Measurements from ENCODE around the gene TTC39A. TPM values are rescaled to one million over a fixed set of nuclear protein-coding genes. Genes with fewer than 3 reads are reported as not detected.

The TTC39A gene
- total RNA-seq, 1 experiment from 2014 or later: 8.3 TPM

DNA sequence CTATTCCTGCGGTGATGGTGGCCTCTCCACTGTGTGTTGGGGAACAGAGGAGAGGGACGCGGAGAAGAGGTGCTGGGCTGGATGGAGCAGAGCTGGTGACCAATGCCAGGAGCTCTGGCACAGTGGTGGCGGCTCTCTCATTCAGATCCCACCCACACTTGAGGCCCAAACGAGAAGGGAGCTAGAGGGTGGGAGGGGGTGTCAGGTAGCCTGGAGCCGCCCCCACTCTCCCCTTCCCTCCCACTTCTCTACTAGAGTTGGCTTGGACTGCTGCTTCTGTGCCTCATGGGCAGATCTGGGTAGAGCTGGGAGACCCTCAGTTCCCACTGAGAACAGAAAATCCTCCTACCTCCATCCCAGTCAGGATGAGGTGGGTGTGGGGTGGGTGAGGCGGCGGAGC, 3.5 kb downstream of the TTC39A start:
- H3K4me1 ChIP-seq (ENCODE audit: control insufficient read depth, insufficient read depth, low read length): peaks cover 17% of the 10 kb centered on the region
- ChIA-PET POLR2A (no interaction called here), CTCF (interaction anchor here (0.6 kb wide), 1 partner anchor 27 kb away, joined by 3 read pairs; no protein-coding TSS in a partner anchor)
- no peaks in the 10 kb centered on the region for H3K27me3 ChIP-seq (ENCODE audit: control insufficient read depth, insufficient read depth, low read length)
- BruUV-seq (replicated peaks): no TSS peak
- H3K4me3 ChIP-seq (ENCODE audit: low read depth in 2 of 2, low read length in 2 of 2): no peak overlapping the region
- intact Hi-C loops (cut with micrococcal nuclease; ENCODE audit: unreplicated experiment) (no loop called here), in situ Hi-C loops (cut with HindIII; ENCODE audit: low pct_unique_long_range_greater_than_20kb, low sequenced_read_pairs) (no loop called here)
- ATAC-seq (no peak), DNase-seq (ENCODE audit: low read depth, low spot score) (no peak)
- no peaks in the 10 kb centered on the region for H3K9me3 ChIP-seq (ENCODE audit: control insufficient read depth, insufficient read depth, low read depth, low read length)
- no peak overlapping the region for H3K27ac ChIP-seq (ENCODE audit: low read length)
- no peaks in the 10 kb centered on the region for H3K36me3 ChIP-seq (ENCODE audit: control insufficient read depth, insufficient read depth, low read length)
- TF ChIP-seq SIN3A (IDR thresholded peaks at IDR 0.05; ENCODE audit: borderline replicate concordance, insufficient read depth, low read depth, low read length) (no peak), TCF7L2 (IDR thresholded peaks at IDR 0.05; ENCODE audit: low read depth, low read length) (no peak), POLR2AphosphoS5 (IDR thresholded peaks at IDR 0.05; ENCODE audit: low read depth, low read length) (no peak)
- TF ChIP-seq, protein P1, sequence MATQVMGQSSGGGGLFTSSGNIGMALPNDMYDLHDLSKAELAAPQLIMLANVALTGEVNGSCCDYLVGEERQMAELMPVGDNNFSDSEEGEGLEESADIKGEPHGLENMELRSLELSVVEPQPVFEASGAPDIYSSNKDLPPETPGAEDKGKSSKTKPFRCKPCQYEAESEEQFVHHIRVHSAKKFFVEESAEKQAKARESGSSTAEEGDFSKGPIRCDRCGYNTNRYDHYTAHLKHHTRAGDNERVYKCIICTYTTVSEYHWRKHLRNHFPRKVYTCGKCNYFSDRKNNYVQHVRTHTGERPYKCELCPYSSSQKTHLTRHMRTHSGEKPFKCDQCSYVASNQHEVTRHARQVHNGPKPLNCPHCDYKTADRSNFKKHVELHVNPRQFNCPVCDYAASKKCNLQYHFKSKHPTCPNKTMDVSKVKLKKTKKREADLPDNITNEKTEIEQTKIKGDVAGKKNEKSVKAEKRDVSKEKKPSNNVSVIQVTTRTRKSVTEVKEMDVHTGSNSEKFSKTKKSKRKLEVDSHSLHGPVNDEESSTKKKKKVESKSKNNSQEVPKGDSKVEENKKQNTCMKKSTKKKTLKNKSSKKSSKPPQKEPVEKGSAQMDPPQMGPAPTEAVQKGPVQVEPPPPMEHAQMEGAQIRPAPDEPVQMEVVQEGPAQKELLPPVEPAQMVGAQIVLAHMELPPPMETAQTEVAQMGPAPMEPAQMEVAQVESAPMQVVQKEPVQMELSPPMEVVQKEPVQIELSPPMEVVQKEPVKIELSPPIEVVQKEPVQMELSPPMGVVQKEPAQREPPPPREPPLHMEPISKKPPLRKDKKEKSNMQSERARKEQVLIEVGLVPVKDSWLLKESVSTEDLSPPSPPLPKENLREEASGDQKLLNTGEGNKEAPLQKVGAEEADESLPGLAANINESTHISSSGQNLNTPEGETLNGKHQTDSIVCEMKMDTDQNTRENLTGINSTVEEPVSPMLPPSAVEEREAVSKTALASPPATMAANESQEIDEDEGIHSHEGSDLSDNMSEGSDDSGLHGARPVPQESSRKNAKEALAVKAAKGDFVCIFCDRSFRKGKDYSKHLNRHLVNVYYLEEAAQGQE (IDR thresholded peaks at IDR 0.05; ENCODE audit: insufficient read depth in 1 of 2, low read depth in 2 of 2, low read length in 1 of 2): no peak
- TF ChIP-seq, protein P2, sequence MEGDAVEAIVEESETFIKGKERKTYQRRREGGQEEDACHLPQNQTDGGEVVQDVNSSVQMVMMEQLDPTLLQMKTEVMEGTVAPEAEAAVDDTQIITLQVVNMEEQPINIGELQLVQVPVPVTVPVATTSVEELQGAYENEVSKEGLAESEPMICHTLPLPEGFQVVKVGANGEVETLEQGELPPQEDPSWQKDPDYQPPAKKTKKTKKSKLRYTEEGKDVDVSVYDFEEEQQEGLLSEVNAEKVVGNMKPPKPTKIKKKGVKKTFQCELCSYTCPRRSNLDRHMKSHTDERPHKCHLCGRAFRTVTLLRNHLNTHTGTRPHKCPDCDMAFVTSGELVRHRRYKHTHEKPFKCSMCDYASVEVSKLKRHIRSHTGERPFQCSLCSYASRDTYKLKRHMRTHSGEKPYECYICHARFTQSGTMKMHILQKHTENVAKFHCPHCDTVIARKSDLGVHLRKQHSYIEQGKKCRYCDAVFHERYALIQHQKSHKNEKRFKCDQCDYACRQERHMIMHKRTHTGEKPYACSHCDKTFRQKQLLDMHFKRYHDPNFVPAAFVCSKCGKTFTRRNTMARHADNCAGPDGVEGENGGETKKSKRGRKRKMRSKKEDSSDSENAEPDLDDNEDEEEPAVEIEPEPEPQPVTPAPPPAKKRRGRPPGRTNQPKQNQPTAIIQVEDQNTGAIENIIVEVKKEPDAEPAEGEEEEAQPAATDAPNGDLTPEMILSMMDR (IDR thresholded peaks at IDR 0.05): no peak

DNA sequence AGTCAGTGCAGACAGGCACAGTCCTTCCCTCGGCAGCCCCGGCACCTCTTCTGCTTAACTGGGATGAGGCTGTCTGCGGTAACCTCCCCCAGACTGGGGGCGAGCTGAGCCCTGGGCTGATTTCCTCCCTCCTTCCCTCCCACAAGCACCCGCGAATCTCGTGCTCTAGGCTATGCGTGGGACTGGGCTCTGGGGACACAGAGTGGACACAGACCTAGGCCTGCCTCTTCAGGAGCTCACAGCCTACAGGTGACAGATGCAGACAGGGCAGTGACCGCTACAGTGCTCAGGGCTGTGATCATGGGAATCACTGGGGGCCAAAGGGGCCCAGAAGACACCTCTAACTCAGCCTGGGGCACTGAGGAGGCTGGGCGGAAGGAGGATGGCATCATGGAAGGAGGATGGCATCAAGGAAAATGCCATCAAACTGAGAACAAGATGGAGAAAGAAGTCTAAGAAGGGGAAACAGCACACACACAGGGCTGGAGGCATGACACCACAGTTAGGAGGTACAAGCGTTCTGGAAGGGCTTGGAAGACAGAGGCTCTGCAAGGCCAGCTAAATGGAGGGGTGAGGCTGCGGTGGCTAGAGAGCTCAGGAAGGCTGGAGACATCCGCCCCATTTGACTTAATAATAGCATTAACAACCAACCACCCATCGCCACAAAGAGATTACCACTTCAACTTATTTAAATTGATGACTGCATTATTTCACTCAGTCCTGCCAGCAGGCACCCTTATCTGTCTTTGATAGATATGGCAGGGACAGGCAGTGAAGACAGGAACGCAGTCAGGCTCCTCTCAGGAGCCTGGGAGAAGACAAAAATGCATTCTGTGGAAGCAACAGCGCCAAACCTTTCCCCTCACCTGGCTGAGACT, 4.2 kb downstream of the TTC39A start:
- ChIA-PET CTCF (interaction anchor here (0.5 kb wide), 1 partner anchor 29 kb away, joined by 3 read pairs; no protein-coding TSS in a partner anchor), POLR2A (no interaction called here)
- Histone ChIP-seq H3K4me1 (ENCODE audit: control insufficient read depth, insufficient read depth, low read length) (peaks cover 10% of the 10 kb centered on the region), H3K4me3 (ENCODE audit: low read depth in 2 of 2, low read length in 2 of 2) (no peak overlapping the region), H3K27me3 (ENCODE audit: control insufficient read depth, insufficient read depth, low read length) (no peaks in the 10 kb centered on the region), H3K9me3 (ENCODE audit: control insufficient read depth, insufficient read depth, low read depth, low read length) (no peaks in the 10 kb centered on the region), H3K36me3 (ENCODE audit: control insufficient read depth, insufficient read depth, low read length) (no peaks in the 10 kb centered on the region), H3K27ac (ENCODE audit: low read length) (no peak overlapping the region)
- in situ Hi-C loops (cut with HindIII; ENCODE audit: low pct_unique_long_range_greater_than_20kb, low sequenced_read_pairs): no loop called here
- no peak for TF ChIP-seq SIN3A (IDR thresholded peaks at IDR 0.05; ENCODE audit: borderline replicate concordance, insufficient read depth, low read depth, low read length)
- TF ChIP-seq TCF7L2 (IDR thresholded peaks at IDR 0.05; ENCODE audit: low read depth, low read length): no peak
- TF ChIP-seq, protein P1 (IDR thresholded peaks at IDR 0.05; ENCODE audit: insufficient read depth in 1 of 2, low read depth in 2 of 2, low read length in 1 of 2): no peak
- intact Hi-C loops (cut with micrococcal nuclease; ENCODE audit: unreplicated experiment): no loop called here
- no TSS peak for BruUV-seq (replicated peaks)
- ATAC-seq: no peak
- DNase-seq (ENCODE audit: low read depth, low spot score): no peak

All from Panc1 (cell line).